ENCODE results near the gene GTF3C4. TPM values are rescaled to one million over a fixed set of nuclear protein-coding genes. Genes with fewer than 3 reads are reported as not detected.

The GTF3C4 gene
- total RNA-seq, 1 donor from 2014 or later, result 27.0 TPM

- peaks cover 6% of the 10 kb centered on the region for H3K4me1 Mint-ChIP-seq
- H3K9me3 Mint-ChIP-seq, result no peaks in the 10 kb centered on the region
- no peaks in the 10 kb centered on the region for H3K27me3 Mint-ChIP-seq (ENCODE audit: low read depth)
- H3K36me3 Mint-ChIP-seq, result peaks cover 39% of the 10 kb centered on the region
- TF ChIP-seq CTCF (IDR thresholded peaks at IDR 0.05; ENCODE audit: unreplicated experiment), result no peak
- DNase-seq (ENCODE audit: low spot score in 2 of 2, unreplicated experiment in 2 of 2), result no peak
- H3K27ac Mint-ChIP-seq, result no peak overlapping the region
- no peak overlapping the region for H3K4me3 Mint-ChIP-seq
These were observed 41.5 kb upstream of the GTF3C4 start for GRCh38 chr9:132628746-132629145.

DNA sequence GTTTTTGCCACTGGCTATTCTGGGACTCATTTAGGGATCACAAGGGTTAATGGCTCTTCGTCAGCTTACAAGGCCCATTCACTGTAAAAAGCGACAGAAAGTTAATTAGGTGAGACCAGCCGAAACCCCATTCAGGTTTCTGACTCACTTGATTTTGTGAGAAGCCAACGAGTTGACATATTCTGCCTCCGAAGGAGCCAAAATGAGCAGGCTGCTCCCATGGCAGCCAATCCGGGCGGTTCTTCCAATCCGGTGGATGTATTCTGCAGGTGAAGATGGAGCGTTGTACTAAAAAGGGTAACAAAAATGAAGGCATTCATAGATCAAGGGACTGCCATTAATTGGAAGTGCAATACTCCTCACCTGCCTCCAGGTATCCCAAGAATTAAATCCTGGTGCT lies 40.1 kb upstream of the GTF3C4 start:
- H3K36me3 Mint-ChIP-seq, result peaks cover 44% of the 10 kb centered on the region
- H3K4me3 Mint-ChIP-seq, result no peak overlapping the region
- DNase-seq (ENCODE audit: low spot score in 2 of 2, unreplicated experiment in 2 of 2), result no peak
- H3K9me3 Mint-ChIP-seq, result no peaks in the 10 kb centered on the region
- no peaks in the 10 kb centered on the region for H3K27me3 Mint-ChIP-seq (ENCODE audit: low read depth)
- H3K27ac Mint-ChIP-seq, result no peak overlapping the region
- no peak for TF ChIP-seq CTCF (IDR thresholded peaks at IDR 0.05; ENCODE audit: unreplicated experiment)
- H3K4me1 Mint-ChIP-seq, result peaks cover 6% of the 10 kb centered on the region

- Mint-ChIP-seq H3K4me1 (peaks cover 6% of the 10 kb centered on the region), H3K27me3 (ENCODE audit: low read depth) (no peaks in the 10 kb centered on the region), H3K27ac (no peak overlapping the region), H3K4me3 (no peak overlapping the region), H3K9me3 (no peaks in the 10 kb centered on the region), H3K36me3 (peaks cover 39% of the 10 kb centered on the region)
- no peak for DNase-seq (ENCODE audit: low spot score in 2 of 2, unreplicated experiment in 2 of 2)
- no peak for TF ChIP-seq CTCF (IDR thresholded peaks at IDR 0.05; ENCODE audit: unreplicated experiment)
These were observed 39.5 kb upstream of the GTF3C4 start for GRCh38 chr9:132630811-132631210.

- no peak for DNase-seq (ENCODE audit: low spot score in 2 of 2, unreplicated experiment in 2 of 2)
- no peak for TF ChIP-seq CTCF (IDR thresholded peaks at IDR 0.05; ENCODE audit: unreplicated experiment)
- no peak overlapping the region for H3K4me3 Mint-ChIP-seq
- H3K36me3 Mint-ChIP-seq, result peaks cover 38% of the 10 kb centered on the region
- H3K27me3 Mint-ChIP-seq (ENCODE audit: low read depth), result no peaks in the 10 kb centered on the region
- H3K9me3 Mint-ChIP-seq, result no peaks in the 10 kb centered on the region
- peaks cover 6% of the 10 kb centered on the region for H3K4me1 Mint-ChIP-seq
- no peak overlapping the region for H3K27ac Mint-ChIP-seq
These were observed 39.0 kb upstream of the GTF3C4 start for GRCh38 chr9:132631280-132631679.

DNA sequence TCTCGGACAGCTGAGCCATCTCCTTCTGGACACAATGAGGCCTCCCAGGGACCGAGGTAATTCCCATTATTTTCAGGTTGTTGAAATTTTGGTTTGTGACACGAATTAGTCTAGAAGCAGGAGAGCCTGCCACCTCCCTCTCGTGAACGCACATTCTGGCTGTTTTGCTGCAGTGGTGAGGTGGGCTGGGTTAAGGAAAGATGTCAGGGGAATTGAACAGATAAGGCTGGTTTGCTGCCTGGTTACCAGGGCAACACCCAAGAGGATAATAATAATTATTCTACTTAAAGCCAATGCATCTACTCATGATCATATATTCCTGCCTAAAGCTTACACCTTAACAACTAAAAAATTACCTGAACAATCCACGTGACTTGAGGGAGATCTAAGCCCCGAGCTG lies 38.6 kb upstream of the GTF3C4 start:
- H3K27ac Mint-ChIP-seq, result no peak overlapping the region
- H3K36me3 Mint-ChIP-seq, result peaks cover 36% of the 10 kb centered on the region
- no peak for DNase-seq (ENCODE audit: low spot score in 2 of 2, unreplicated experiment in 2 of 2)
- TF ChIP-seq CTCF (IDR thresholded peaks at IDR 0.05; ENCODE audit: unreplicated experiment), result no peak
- H3K4me1 Mint-ChIP-seq, result peaks cover 6% of the 10 kb centered on the region
- no peaks in the 10 kb centered on the region for H3K9me3 Mint-ChIP-seq
- H3K4me3 Mint-ChIP-seq, result no peak overlapping the region
- no peaks in the 10 kb centered on the region for H3K27me3 Mint-ChIP-seq (ENCODE audit: low read depth)
